ENCODE results near the gene RAET1G.

DNA sequence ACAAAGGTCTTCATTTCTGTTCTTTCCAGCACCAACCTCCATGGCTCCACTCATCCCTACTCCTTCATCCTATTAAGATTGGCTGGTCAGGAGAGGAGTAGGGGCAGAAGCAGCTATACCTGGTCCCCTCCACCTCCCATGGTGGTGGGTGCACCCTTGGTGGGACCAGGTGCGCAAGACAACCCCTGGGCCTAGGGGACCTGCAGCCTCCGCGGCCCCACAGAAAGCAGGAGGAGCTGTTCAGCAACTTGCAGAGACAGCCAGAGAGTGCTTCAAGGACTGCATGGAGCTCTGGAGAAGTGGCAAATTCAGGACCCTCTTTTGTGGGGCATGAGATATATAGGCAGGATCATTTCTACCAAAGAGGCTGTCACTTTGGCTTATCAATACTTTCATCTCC lies 28.7 kb upstream of the RAET1G start:
- TF ChIP-seq ZNF749 (CRISPR knock-in tag; IDR thresholded peaks at IDR 0.05; ENCODE audit: borderline replicate concordance) (no peak), ZNF556 (CRISPR knock-in tag; IDR thresholded peaks at IDR 0.05; ENCODE audit: borderline replicate concordance) (no peak), CTCF (CRISPR knock-in tag; IDR thresholded peaks at IDR 0.05) (no peak), TCF12 (IDR thresholded peaks at IDR 0.05) (no peak), TCF12 (CRISPR knock-in tag; IDR thresholded peaks at IDR 0.05) (no peak), ZNF784 (CRISPR knock-in tag; IDR thresholded peaks at IDR 0.05; ENCODE audit: borderline replicate concordance) (no peak), HCFC1 (IDR thresholded peaks at IDR 0.05; ENCODE audit: low read depth, low read length) (no peak), YY1 (IDR thresholded peaks at IDR 0.05; ENCODE audit: insufficient read depth, insufficient replicate concordance, low read depth, low read length) (no peak), MTA3 (CRISPR knock-in tag; IDR thresholded peaks at IDR 0.05) (no peak)
- TF ChIP-seq, protein P1, sequence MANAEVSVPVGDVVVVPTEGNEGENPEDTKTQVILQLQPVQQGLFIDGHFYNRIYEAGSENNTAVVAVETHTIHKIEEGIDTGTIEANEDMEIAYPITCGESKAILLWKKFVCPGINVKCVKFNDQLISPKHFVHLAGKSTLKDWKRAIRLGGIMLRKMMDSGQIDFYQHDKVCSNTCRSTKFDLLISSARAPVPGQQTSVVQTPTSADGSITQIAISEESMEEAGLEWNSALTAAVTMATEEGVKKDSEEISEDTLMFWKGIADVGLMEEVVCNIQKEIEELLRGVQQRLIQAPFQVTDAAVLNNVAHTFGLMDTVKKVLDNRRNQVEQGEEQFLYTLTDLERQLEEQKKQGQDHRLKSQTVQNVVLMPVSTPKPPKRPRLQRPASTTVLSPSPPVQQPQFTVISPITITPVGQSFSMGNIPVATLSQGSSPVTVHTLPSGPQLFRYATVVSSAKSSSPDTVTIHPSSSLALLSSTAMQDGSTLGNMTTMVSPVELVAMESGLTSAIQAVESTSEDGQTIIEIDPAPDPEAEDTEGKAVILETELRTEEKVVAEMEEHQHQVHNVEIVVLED (CRISPR knock-in tag; IDR thresholded peaks at IDR 0.05; ENCODE audit: borderline replicate concordance) = no peak
- TF ChIP-seq, protein P2, sequence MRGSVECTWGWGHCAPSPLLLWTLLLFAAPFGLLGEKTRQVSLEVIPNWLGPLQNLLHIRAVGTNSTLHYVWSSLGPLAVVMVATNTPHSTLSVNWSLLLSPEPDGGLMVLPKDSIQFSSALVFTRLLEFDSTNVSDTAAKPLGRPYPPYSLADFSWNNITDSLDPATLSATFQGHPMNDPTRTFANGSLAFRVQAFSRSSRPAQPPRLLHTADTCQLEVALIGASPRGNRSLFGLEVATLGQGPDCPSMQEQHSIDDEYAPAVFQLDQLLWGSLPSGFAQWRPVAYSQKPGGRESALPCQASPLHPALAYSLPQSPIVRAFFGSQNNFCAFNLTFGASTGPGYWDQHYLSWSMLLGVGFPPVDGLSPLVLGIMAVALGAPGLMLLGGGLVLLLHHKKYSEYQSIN (CRISPR knock-in tag; IDR thresholded peaks at IDR 0.05; ENCODE audit: borderline replicate concordance) = no peak
- TF ChIP-seq, protein P3, sequence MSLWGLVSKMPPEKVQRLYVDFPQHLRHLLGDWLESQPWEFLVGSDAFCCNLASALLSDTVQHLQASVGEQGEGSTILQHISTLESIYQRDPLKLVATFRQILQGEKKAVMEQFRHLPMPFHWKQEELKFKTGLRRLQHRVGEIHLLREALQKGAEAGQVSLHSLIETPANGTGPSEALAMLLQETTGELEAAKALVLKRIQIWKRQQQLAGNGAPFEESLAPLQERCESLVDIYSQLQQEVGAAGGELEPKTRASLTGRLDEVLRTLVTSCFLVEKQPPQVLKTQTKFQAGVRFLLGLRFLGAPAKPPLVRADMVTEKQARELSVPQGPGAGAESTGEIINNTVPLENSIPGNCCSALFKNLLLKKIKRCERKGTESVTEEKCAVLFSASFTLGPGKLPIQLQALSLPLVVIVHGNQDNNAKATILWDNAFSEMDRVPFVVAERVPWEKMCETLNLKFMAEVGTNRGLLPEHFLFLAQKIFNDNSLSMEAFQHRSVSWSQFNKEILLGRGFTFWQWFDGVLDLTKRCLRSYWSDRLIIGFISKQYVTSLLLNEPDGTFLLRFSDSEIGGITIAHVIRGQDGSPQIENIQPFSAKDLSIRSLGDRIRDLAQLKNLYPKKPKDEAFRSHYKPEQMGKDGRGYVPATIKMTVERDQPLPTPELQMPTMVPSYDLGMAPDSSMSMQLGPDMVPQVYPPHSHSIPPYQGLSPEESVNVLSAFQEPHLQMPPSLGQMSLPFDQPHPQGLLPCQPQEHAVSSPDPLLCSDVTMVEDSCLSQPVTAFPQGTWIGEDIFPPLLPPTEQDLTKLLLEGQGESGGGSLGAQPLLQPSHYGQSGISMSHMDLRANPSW (CRISPR knock-in tag; IDR thresholded peaks at IDR 0.05; ENCODE audit: borderline replicate concordance) = no peak
